ENCODE results near the gene PIGX. TPM values are rescaled to one million over a fixed set of nuclear protein-coding genes. Genes with fewer than 3 reads are reported as not detected.

Gene PIGX
- total and polyA plus RNA-seq, 2 donors (not counting 1 experiment from before 2014, with no cell fraction given), result 4.9 to 21.5 TPM

DNA sequence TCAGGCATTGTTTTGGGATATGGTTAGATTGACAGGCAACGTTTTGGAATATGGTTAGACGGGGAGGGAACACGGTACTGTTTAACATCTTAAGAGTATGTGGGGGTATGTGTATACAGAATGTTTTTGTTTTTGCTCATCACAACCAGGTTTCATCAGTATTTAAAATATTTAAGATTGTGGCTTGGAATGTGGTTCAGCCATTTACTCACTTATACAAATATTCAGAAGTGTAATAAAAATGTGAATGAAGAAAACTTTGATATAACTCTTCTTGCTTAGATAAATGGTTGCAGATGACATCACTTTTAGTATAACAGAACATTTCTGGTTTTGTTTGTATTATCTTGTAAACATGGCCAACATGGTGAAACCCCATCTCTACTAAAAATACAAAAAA, 23.6 kb downstream of the PIGX start:
- CTCF ChIA-PET, result interaction anchor here (0.6 to 0.9 kb wide), 2 partner anchors 97 to 697 kb away, joined by 3 to 5 read pairs; no protein-coding TSS in a partner anchor

DNA sequence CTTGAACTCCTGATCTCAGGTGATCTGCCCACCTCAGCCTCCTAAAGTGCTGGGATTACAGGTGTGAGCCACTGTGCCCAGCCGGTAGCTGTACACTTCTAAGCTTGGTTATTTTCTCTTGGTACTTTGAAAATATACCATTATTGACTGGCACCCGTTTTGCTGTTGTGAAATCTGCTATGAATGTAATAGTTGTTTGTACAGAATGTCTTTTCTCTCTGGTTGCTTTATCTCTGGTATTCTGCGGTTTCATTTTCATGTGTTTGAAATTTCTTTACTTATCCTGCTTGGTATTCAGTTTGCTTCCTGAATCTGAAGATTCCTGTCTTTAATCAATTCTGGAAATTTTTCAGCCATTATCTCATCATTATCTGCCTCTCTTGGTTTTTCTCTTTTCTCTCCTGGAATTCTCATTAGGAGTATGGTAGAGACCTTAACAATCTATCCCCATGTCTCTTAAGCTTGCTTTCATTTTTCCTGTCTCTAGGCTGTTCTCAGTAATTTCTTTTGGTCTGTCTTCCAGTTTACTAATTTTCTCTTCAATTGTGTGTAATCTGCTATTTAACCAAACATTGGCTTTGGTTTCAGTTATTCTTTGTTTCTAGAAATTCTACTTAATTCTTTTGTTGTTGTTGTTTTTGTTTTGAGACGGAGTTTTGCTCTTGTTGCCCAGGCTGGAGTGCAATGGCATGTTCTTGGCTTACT, 24.6 kb downstream of the PIGX start:
- intact Hi-C loops (cut with micrococcal nuclease), result no loop called here
- WGBS (ENCODE audit: insufficient coverage), result 100% methylated on average over 1 of the region's 4 CpGs
- POLR2A ChIA-PET, result no interaction called here

More for the DNA sequence above, 23.6 kb downstream of the PIGX start:
- intact Hi-C loops (cut with micrococcal nuclease), result no loop called here
- no peaks in the 10 kb centered on the region for H3K9me3 ChIP-seq (ENCODE audit: control extremely low read depth in 1 of 3, control insufficient read depth in 2 of 3, insufficient read depth in 1 of 3, low read length in 2 of 3)
- H3K27me3 Mint-ChIP-seq, result no peaks in the 10 kb centered on the region
- no peak overlapping the region for H3K27ac Mint-ChIP-seq
- no peak overlapping the region for H3K4me3 ChIP-seq (ENCODE audit: control extremely low read depth in 1 of 5, extremely low read depth in 1 of 5, insufficient read depth in 1 of 5, low read depth in 2 of 5, low read length in 4 of 5)
- DNase-seq (no peak), ATAC-seq (ENCODE audit: low read depth) (no peak)
- no peak overlapping the region for H3K4me3 Mint-ChIP-seq
- POLR2A ChIA-PET, result interaction anchor here (0.7 kb wide), 1 partner anchor 85 kb away, joined by 3 read pairs; no protein-coding TSS in a partner anchor
- no CpG with 5 or more reads among the region's 3 CpGs for WGBS (ENCODE audit: insufficient coverage)
- TF ChIP-seq, protein P1, sequence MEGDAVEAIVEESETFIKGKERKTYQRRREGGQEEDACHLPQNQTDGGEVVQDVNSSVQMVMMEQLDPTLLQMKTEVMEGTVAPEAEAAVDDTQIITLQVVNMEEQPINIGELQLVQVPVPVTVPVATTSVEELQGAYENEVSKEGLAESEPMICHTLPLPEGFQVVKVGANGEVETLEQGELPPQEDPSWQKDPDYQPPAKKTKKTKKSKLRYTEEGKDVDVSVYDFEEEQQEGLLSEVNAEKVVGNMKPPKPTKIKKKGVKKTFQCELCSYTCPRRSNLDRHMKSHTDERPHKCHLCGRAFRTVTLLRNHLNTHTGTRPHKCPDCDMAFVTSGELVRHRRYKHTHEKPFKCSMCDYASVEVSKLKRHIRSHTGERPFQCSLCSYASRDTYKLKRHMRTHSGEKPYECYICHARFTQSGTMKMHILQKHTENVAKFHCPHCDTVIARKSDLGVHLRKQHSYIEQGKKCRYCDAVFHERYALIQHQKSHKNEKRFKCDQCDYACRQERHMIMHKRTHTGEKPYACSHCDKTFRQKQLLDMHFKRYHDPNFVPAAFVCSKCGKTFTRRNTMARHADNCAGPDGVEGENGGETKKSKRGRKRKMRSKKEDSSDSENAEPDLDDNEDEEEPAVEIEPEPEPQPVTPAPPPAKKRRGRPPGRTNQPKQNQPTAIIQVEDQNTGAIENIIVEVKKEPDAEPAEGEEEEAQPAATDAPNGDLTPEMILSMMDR (IDR thresholded peaks at IDR 0.05), result no peak
- no peak for TF ChIP-seq EZH2 (IDR thresholded peaks at IDR 0.05; ENCODE audit: borderline replicate concordance, insufficient read depth, low read depth, low read length, poor library complexity, severe bottlenecking)
- H3K79me2 ChIP-seq (ENCODE audit: control insufficient read depth, insufficient read depth, low read length), result peaks cover 29% of the 10 kb centered on the region
- no peak overlapping the region for H3K4me2 ChIP-seq (replicated peaks; ENCODE audit: low read depth, low read length, poor library complexity, severe bottlenecking)
- no peaks in the 10 kb centered on the region for H3K36me3 ChIP-seq (replicated peaks in 1 of 2; ENCODE audit: control extremely low read depth in 1 of 2, control insufficient read depth in 1 of 2, extremely low read depth in 1 of 2, insufficient read depth in 2 of 2, low read length in 1 of 2)
- no peak overlapping the region for H3K27ac ChIP-seq (ENCODE audit: low read length in 2 of 2)
- H3K4me1 Mint-ChIP-seq, result peaks cover 8% of the 10 kb centered on the region
- peaks cover 9% of the 10 kb centered on the region for H4K20me1 ChIP-seq (ENCODE audit: control insufficient read depth, insufficient read depth, low read length, poor library complexity, severe bottlenecking)
- peaks cover 6% of the 10 kb centered on the region in 2 donors for H3K4me1 ChIP-seq (ENCODE audit: control insufficient read depth in 2 of 2, insufficient read depth in 2 of 2, low read length in 2 of 2)
- no peaks in the 10 kb centered on the region for H3K27me3 ChIP-seq (replicated peaks in 1 of 4; ENCODE audit: control extremely low read depth in 1 of 4, control insufficient read depth in 3 of 4, insufficient read depth in 4 of 4, low read length in 3 of 4)
- no peaks in the 10 kb centered on the region for H3K9me3 Mint-ChIP-seq (ENCODE audit: insufficient read depth)
- H2AFZ ChIP-seq (ENCODE audit: insufficient read depth, low read depth, low read length, poor library complexity, severe bottlenecking), result no peak overlapping the region
- H3K9ac ChIP-seq (ENCODE audit: low read length), result no peak overlapping the region

More for the DNA sequence above, 24.6 kb downstream of the PIGX start:
- H3K4me3 Mint-ChIP-seq, result no peak overlapping the region
- no peak for ATAC-seq (ENCODE audit: low read depth)
- Histone ChIP-seq H3K4me1 (ENCODE audit: control insufficient read depth in 2 of 2, insufficient read depth in 2 of 2, low read length in 2 of 2) (peaks cover 16% of the 10 kb centered on the region in 2 donors), H2AFZ (ENCODE audit: insufficient read depth, low read depth, low read length, poor library complexity, severe bottlenecking) (no peak overlapping the region), H3K27me3 (replicated peaks in 1 of 4; ENCODE audit: control extremely low read depth in 1 of 4, control insufficient read depth in 3 of 4, insufficient read depth in 4 of 4, low read length in 3 of 4) (no peaks in the 10 kb centered on the region), H3K4me3 (ENCODE audit: control extremely low read depth in 1 of 5, extremely low read depth in 1 of 5, insufficient read depth in 1 of 5, low read depth in 2 of 5, low read length in 4 of 5) (no peak overlapping the region), H3K4me2 (replicated peaks; ENCODE audit: low read depth, low read length, poor library complexity, severe bottlenecking) (no peak overlapping the region), H3K9me3 (ENCODE audit: control extremely low read depth in 1 of 3, control insufficient read depth in 2 of 3, insufficient read depth in 1 of 3, low read length in 2 of 3) (no peaks in the 10 kb centered on the region), H3K36me3 (replicated peaks in 1 of 2; ENCODE audit: control extremely low read depth in 1 of 2, control insufficient read depth in 1 of 2, extremely low read depth in 1 of 2, insufficient read depth in 2 of 2, low read length in 1 of 2) (no peaks in the 10 kb centered on the region), H4K20me1 (ENCODE audit: control insufficient read depth, insufficient read depth, low read length, poor library complexity, severe bottlenecking) (peaks cover 14% of the 10 kb centered on the region), H3K79me2 (ENCODE audit: control insufficient read depth, insufficient read depth, low read length) (peaks cover 40% of the 10 kb centered on the region), H3K9ac (ENCODE audit: low read length) (no peak overlapping the region), H3K27ac (ENCODE audit: low read length in 2 of 2) (no peak overlapping the region)
- peaks cover 19% of the 10 kb centered on the region for H3K4me1 Mint-ChIP-seq
- CTCF ChIA-PET, result interaction anchor here (0.9 kb wide), 1 partner anchor 98 kb away, joined by 5 read pairs; no protein-coding TSS in a partner anchor
- no peak for TF ChIP-seq EZH2 (IDR thresholded peaks at IDR 0.05; ENCODE audit: borderline replicate concordance, insufficient read depth, low read depth, low read length, poor library complexity, severe bottlenecking)
- TF ChIP-seq, protein P1 (IDR thresholded peaks at IDR 0.05), result no peak
- H3K27me3 Mint-ChIP-seq, result no peaks in the 10 kb centered on the region
- no peak overlapping the region for H3K27ac Mint-ChIP-seq
- H3K9me3 Mint-ChIP-seq (ENCODE audit: insufficient read depth), result no peaks in the 10 kb centered on the region
- no peak for DNase-seq

Data from B cell (primary cell).